ENCODE data around the gene PRLH.

DNA sequence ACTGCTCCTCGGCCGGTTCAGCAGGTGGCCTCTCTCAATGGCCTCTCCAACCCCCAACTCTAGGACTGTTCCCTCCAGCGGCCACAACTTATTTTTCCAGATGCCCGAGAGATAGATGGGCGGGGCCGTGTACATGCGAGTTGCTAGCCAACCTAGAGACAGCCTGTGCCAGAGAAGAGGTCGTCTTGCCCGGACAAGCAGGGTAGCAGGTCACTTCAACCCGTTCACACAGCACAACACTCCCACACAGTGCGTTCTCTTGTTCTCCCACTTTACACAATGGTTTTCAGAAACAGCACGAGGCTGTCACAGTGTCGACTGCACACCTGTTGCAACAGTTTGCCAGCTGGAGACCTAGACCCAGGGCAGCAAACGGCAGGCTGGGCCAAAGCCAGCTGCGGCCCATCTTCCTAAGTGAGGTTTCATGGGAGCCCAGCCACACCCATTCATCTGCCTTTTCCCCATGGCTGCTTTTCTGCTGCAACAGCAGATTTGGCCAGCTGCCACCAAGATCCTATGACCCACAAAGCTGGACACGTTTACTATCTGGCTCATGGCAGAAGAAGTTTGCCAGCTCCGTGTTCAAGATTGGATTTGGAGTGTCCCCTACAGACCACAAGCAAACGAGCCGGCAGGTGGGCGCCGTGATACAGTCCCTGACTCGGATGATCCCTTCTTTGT, 7.3 kb upstream of the PRLH start:
- TF ChIP-seq ZNF274 (IDR thresholded peaks at IDR 0.05; ENCODE audit: low read depth, low read length) = no peak
- TF ChIP-seq YY1 (IDR thresholded peaks at IDR 0.05; ENCODE audit: insufficient read depth, insufficient read length) = no peak

Data from NT2/D1 (cell line).